IMR-90 (cell line): Measurements from ENCODE around the gene SLC39A11. TPM values are rescaled to one million over a fixed set of nuclear protein-coding genes. Genes with fewer than 3 reads are reported as not detected.

Experiments
- ATAC-seq: fragments of 200-7000 bp; cut with Tn5 transposase; 2 replicates; pipeline ENCODE4 v1.9.1; 2020; ENCODE audit warnings: low read depth, mild to moderate bottlenecking, moderate library complexity
- BruUV-seq: library from RNA; stranded (reverse); fragments of 400-500 nt; replicated peaks from 2 replicates; lab custom pipeline; 2021; lab: Mats Ljungman, UMichigan
- CTCF ChIA-PET: fragments of 300-600 bp; formaldehyde crosslinking; extraction: SDS; loops from one replicate; lab custom pipeline; 2021; ENCODE audit warnings: antibody characterized with exemption; lab: Yijun Ruan, JAX
- POLR2A ChIA-PET: fragments of 300-600 bp; sonication (Branson Sonifier 250); formaldehyde crosslinking; loops from one replicate; lab custom pipeline; 2022; ENCODE audit warnings: antibody characterized with exemption; ENCODE audit not compliant: unreplicated experiment; lab: Charles Lee
- DNase-seq: peaks from one replicate; pipeline ENCODE4 v3.0.0; 2013
- H2AFZ ChIP-seq: replicated peaks from 2 replicates; pipeline ENCODE3; 2013; ENCODE audit warnings: low read length, mild to moderate bottlenecking; ENCODE audit not compliant: poor library complexity
- H2AK5ac ChIP-seq: 2 replicates; pipeline ENCODE4 v1.6.1; 2013; ENCODE audit warnings: low read depth, low read length, inconsistent platforms
- H2AK9ac ChIP-seq: replicated peaks from 2 replicates; pipeline ENCODE3; 2013; ENCODE audit warnings: mild to moderate bottlenecking, low read depth, low read length, moderate library complexity; ENCODE audit not compliant: poor library complexity
- H2BK120ac ChIP-seq: 2 replicates; pipeline ENCODE4 v1.6.1; 2013; ENCODE audit warnings: low read depth, low read length, inconsistent platforms
- H2BK15ac ChIP-seq: 3 replicates; pipeline ENCODE4 v1.6.1; 2013; ENCODE audit warnings: low read depth, low read length, inconsistent platforms
- H2BK20ac ChIP-seq: 2 replicates; pipeline ENCODE4 v1.6.1; 2013; ENCODE audit warnings: low read depth, mild to moderate bottlenecking, inconsistent platforms, low read length, moderate library complexity
- H2BK5ac ChIP-seq: 2 replicates; pipeline ENCODE4 v1.6.1; 2013; ENCODE audit warnings: mild to moderate bottlenecking, low read depth, low read length, inconsistent platforms; ENCODE audit not compliant: poor library complexity, severe bottlenecking
- H3K14ac ChIP-seq: replicated peaks from 2 replicates; pipeline ENCODE4 v1.6.1; 2013; ENCODE audit warnings: low read depth, low read length, inconsistent platforms
- H3K18ac ChIP-seq: 2 replicates; pipeline ENCODE4 v1.6.1; 2013; ENCODE audit warnings: low read depth, low read length, control low read depth
- H3K23ac ChIP-seq: 2 replicates; pipeline ENCODE4 v1.6.1; 2013; ENCODE audit warnings: low read depth, low read length, inconsistent platforms
- H3K27ac ChIP-seq: 2 replicates; pipeline ENCODE4 v1.5.1; 2013; ENCODE audit warnings: mild to moderate bottlenecking, control low read depth, low read length; ENCODE audit not compliant: insufficient read depth
- H3K27me3 ChIP-seq: 2 replicates; pipeline ENCODE4 v1.6.1; 2013; ENCODE audit warnings: low read length; ENCODE audit not compliant: control insufficient read depth, insufficient read depth
- H3K36me3 ChIP-seq: 2 replicates; pipeline ENCODE4 v1.6.1; 2013; ENCODE audit warnings: low read length, mixed read lengths; ENCODE audit not compliant: control insufficient read depth, insufficient read depth
- H3K4ac ChIP-seq: 2 replicates; pipeline ENCODE4 v1.6.1; 2013; ENCODE audit warnings: low read depth, low read length, inconsistent platforms
- H3K4me1 ChIP-seq: 2 replicates; pipeline ENCODE4 v1.6.1; 2013; ENCODE audit warnings: low read length, mixed read lengths; ENCODE audit not compliant: control insufficient read depth, insufficient read depth
- H3K4me2 ChIP-seq: 2 replicates; pipeline ENCODE4 v1.6.1; 2013; ENCODE audit warnings: low read depth, mild to moderate bottlenecking, control low read depth, low read length, moderate library complexity
- H3K4me3 ChIP-seq: 2 replicates; pipeline ENCODE4 v1.5.1; 2013; ENCODE audit warnings: low read depth, mild to moderate bottlenecking, control low read depth, low read length, moderate library complexity; ENCODE audit not compliant: insufficient read depth
- H3K56ac ChIP-seq: 2 replicates; pipeline ENCODE4 v1.6.1; 2013; ENCODE audit warnings: low read length, inconsistent platforms; ENCODE audit not compliant: insufficient read depth; ENCODE audit errors: extremely low read depth
- H3K79me1 ChIP-seq, 2 experiments: 2 replicates each; pipeline ENCODE4 v1.6.1; 2013; ENCODE audit warnings: low read length in 2 of 2, inconsistent platforms in 1 of 2, low read depth in 1 of 2
- H3K9ac ChIP-seq: 2 replicates; pipeline ENCODE4 v1.6.1; 2013; ENCODE audit warnings: low read depth, low read length, control low read depth
- H3K9me1 ChIP-seq: 2 replicates; pipeline ENCODE4 v1.6.1; 2013; ENCODE audit warnings: low read length, inconsistent platforms; ENCODE audit not compliant: insufficient read depth
- H3K9me3 ChIP-seq: 2 replicates; pipeline ENCODE4 v1.6.1; 2013; ENCODE audit warnings: low read length; ENCODE audit not compliant: control insufficient read depth, insufficient read depth
- H4K20me1 ChIP-seq: 2 replicates; pipeline ENCODE4 v1.6.1; 2013; ENCODE audit warnings: low read length, inconsistent platforms; ENCODE audit not compliant: insufficient read depth
- H4K5ac ChIP-seq: 2 replicates; pipeline ENCODE4 v1.6.1; 2013; ENCODE audit warnings: mild to moderate bottlenecking, low read depth, low read length, control low read depth
- H4K8ac ChIP-seq, 2 experiments: 2 replicates each; pipeline ENCODE4 v1.6.1; 2013; ENCODE audit warnings: low read depth in 2 of 2, low read length in 2 of 2, control low read depth in 1 of 2, inconsistent platforms in 1 of 2
- H4K91ac ChIP-seq: 2 replicates; pipeline ENCODE4 v1.6.1; 2013; ENCODE audit warnings: low read depth, low read length, inconsistent platforms; ENCODE audit not compliant: insufficient read depth
- BHLHE40 ChIP-seq: fragments of 150-350 bp; IDR thresholded peaks from 2 replicates; pipeline ENCODE4 v1.6.1; 2016; ENCODE audit warnings: mild to moderate bottlenecking, low read depth, low read length
- CEBPB ChIP-seq: IDR thresholded peaks from 2 replicates; pipeline ENCODE4 v1.6.1; 2012; ENCODE audit warnings: low read depth, low read length, improper control_type of control experiment
- CHD1 ChIP-seq: IDR thresholded peaks from 2 replicates; pipeline ENCODE4 v1.6.1; 2012; ENCODE audit warnings: low read depth, low read length, improper control_type of control experiment
- MAFK ChIP-seq: IDR thresholded peaks from 2 replicates; pipeline ENCODE4 v1.6.1; 2012; ENCODE audit warnings: low read depth, low read length, improper control_type of control experiment
- MAZ ChIP-seq: IDR thresholded peaks from 2 replicates; pipeline ENCODE4 v1.6.1; 2012; ENCODE audit warnings: low read depth, mild to moderate bottlenecking, low read length, improper control_type of control experiment, moderate library complexity, borderline replicate concordance
- NFE2L2 ChIP-seq: fragments of 150-350 bp; IDR thresholded peaks from 2 replicates; pipeline ENCODE4 v1.6.1; 2016; ENCODE audit warnings: low read depth, mild to moderate bottlenecking, low read length
- POLR2A ChIP-seq: IDR thresholded peaks from 2 replicates; pipeline ENCODE4 v1.6.1; 2012; ENCODE audit warnings: mild to moderate bottlenecking, low read depth, low read length
- RAD21 ChIP-seq: IDR thresholded peaks from 2 replicates; pipeline ENCODE4 v1.6.1; 2012; ENCODE audit warnings: low read length, improper control_type of control experiment
- RCOR1 ChIP-seq: IDR thresholded peaks from 2 replicates; pipeline ENCODE4 v1.6.1; 2012; ENCODE audit warnings: mild to moderate bottlenecking, low read length, improper control_type of control experiment; ENCODE audit not compliant: insufficient replicate concordance
- RFX5 ChIP-seq: IDR thresholded peaks from 2 replicates; pipeline ENCODE4 v1.8.0; 2012; ENCODE audit warnings: low read depth, mild to moderate bottlenecking, low read length, moderate library complexity
- SMC3 ChIP-seq: fragments of 150-350 bp; IDR thresholded peaks from 2 replicates; pipeline ENCODE4 v1.6.1; 2016; ENCODE audit warnings: low read depth, mild to moderate bottlenecking, antibody characterized with exemption, low read length, moderate library complexity
- WGBS, 2 experiments: methylation state at CpG; one replicate each; pipeline versions ENCODE4 v1.1.5 to v1.1.7; 2013; ENCODE audit warnings: missing lambda C conversion rate in 2 of 2; ENCODE audit not compliant: insufficient read length in 1 of 2; ENCODE audit errors: extremely low coverage in 2 of 2; 5-methylcytosine and 5-hydroxymethylcytosine counted together
- dilution Hi-C: fragments of 300-500 bp; cut with HindIII; formaldehyde crosslinking; loops from one replicate; pipeline ENCODE4 v1.14.3; 2018; ENCODE audit warnings: low sequenced_read_pairs; ENCODE audit not compliant: unreplicated experiment
- in situ Hi-C: fragments of 300-500 bp; cut with MboI; formaldehyde crosslinking; loops from 3 replicates; pipeline ENCODE4 v1.14.3; 2019; ENCODE audit warnings: low sequenced_read_pairs, inconsistent platforms, mixed read lengths
- intact Hi-C: fragments of 100-400 bp; cut with micrococcal nuclease; formaldehyde crosslinking; loops from 2 replicates; pipeline ENCODE4 v1.10.0; 2022
- polyA plus RNA-seq, 3 experiments: library from polyadenylated mRNA; depleted of rRNA; stranded (reverse); fragments of >200 nt; gene quantifications; 2 replicates each; pipeline ENCODE4 v1.2.3, GENCODE V29; 2012; ENCODE audit warnings: low replicate concordance in 1 of 3
- total RNA-seq: library from RNA; depleted of rRNA; stranded (reverse); fragments of >200 nt; gene quantifications from 2 replicates; pipeline ENCODE4 v1.2.3, GENCODE V29; 2012
- TF ChIP-seq, protein P1 (sequence below): fragments of 150-350 bp; IDR thresholded peaks from 2 replicates; pipeline ENCODE4 v1.6.1; 2016; ENCODE audit warnings: low read depth, mild to moderate bottlenecking, low read length, moderate library complexity, borderline replicate concordance

SLC39A11 gene
- total and polyA plus RNA-seq, 2 of the 4 experiments (the other 2 are of a cell fraction), result 8.8 to 14.3 TPM

GRCh38 chr17:72816406-72816805 lies 276.1 kb downstream of the SLC39A11 start:
- Histone ChIP-seq H2BK15ac (no peak overlapping the region), H2AFZ (no peak overlapping the region), H4K8ac (no peak overlapping the region), H2BK120ac (no peak overlapping the region), H3K4me1 (no peaks in the 10 kb centered on the region; the same call in 1 of the 2 replicates), H2AK9ac (no peak overlapping the region), H4K20me1 (no peaks in the 10 kb centered on the region), H3K9me3 (no peaks in the 10 kb centered on the region), H3K79me1 (no peaks in the 10 kb centered on the region), H3K4me2 (no peak overlapping the region), H3K4ac (no peak overlapping the region), H2BK20ac (no peak overlapping the region), H3K27me3 (no peaks in the 10 kb centered on the region), H3K18ac (no peak overlapping the region), H3K4me3 (no peak overlapping the region), H3K56ac (no peak overlapping the region), H4K91ac (no peak overlapping the region), H3K14ac (no peak overlapping the region), H4K5ac (no peak overlapping the region), H3K9ac (no peak overlapping the region), H3K27ac (no peak overlapping the region), H2BK5ac (no peak overlapping the region), H3K23ac (no peak overlapping the region), H3K36me3 (0 out of 2 replicates have a peak, but pooled peaks cover 1% of the 10 kb centered on the region), H2AK5ac (no peak overlapping the region), H3K9me1 (no peaks in the 10 kb centered on the region)
- dilution Hi-C loops, result no loop called here
- BruUV-seq, result no TSS peak
- no peak for ATAC-seq
- TF ChIP-seq CEBPB, result no peak
- TF ChIP-seq MAFK, result no peak
- no peak for TF ChIP-seq NFE2L2
- no peak for TF ChIP-seq RCOR1
- TF ChIP-seq SMC3, result no peak
- TF ChIP-seq BHLHE40, result no peak
- no peak for TF ChIP-seq POLR2A
- TF ChIP-seq RFX5, result no peak
- no peak for TF ChIP-seq MAZ
- no peak for TF ChIP-seq RAD21
- no peak for TF ChIP-seq CHD1
- TF ChIP-seq, protein P1, sequence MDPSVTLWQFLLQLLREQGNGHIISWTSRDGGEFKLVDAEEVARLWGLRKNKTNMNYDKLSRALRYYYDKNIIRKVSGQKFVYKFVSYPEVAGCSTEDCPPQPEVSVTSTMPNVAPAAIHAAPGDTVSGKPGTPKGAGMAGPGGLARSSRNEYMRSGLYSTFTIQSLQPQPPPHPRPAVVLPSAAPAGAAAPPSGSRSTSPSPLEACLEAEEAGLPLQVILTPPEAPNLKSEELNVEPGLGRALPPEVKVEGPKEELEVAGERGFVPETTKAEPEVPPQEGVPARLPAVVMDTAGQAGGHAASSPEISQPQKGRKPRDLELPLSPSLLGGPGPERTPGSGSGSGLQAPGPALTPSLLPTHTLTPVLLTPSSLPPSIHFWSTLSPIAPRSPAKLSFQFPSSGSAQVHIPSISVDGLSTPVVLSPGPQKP, result no peak
- no peak for DNase-seq
- WGBS, 2 experiments, result 54% methylated on average over 2 of the region's 7 CpGs; no CpG with 5 or more reads in 1 of the 2 experiments
- in situ Hi-C loops, result no loop called here
- POLR2A ChIA-PET, result no interaction called here
- CTCF ChIA-PET, result no interaction called here
- intact Hi-C loops, result no loop called here
